CD4-positive, alpha-beta T cell treated with Interferon gamma for 1 hour (primary cell): ENCODE measurements around the gene TAF3.

Experiments
- DNase-seq: peaks from one replicate; pipeline ENCODE4 v3.0.0-alpha.2; 2020

Gene TAF3

DNA sequence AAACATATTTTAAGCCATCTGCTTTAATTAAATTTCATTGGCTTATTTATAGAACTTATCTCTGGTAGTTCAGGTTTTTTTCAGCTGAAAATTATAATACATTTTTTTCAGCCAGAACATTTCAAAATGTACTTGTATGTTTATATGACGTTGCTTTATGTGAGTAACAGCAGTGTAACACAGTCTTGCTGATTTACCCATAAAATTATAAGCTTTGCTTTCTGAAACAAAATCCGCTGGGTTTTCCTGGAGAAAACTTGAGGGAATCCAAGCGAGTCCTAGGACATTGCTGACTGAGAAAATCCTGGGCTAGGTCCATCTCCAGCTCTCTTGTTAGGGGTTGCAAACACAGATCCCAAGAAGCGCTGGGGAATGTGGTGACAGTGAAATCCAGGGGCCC, 124.0 kb downstream of the TAF3 start:
- DNase-seq, result no peak

- no peak for DNase-seq
Measured at GRCh38 chr10:7942859-7943258, 124.6 kb downstream of the TAF3 start.

- no peak for DNase-seq
Measured at GRCh38 chr10:7944215-7944480, 125.8 kb downstream of the TAF3 start.

GRCh38 chr10:7944537-7944936, 126.2 kb downstream of the TAF3 start:
- no peak for DNase-seq

DNA sequence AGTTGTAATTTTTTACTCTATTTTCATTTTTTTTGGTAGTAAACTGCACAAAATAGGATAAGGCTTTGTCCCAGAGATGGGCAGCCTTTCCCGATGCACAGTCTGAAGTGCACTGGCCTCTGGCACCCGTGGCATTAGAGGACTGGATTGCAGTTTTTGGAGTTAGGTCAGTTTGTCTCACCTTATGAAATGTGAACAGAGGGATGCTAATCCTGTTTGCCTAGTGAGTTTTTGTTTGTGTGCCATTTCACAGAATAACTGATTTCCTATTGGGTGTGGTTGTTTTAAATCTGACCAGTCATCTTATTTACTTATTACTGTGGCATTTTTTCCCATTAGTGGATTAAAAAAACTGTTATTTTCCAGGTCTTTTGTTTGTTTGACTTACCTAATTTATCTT, 126.7 kb downstream of the TAF3 start:
- DNase-seq, result no peak

DNA sequence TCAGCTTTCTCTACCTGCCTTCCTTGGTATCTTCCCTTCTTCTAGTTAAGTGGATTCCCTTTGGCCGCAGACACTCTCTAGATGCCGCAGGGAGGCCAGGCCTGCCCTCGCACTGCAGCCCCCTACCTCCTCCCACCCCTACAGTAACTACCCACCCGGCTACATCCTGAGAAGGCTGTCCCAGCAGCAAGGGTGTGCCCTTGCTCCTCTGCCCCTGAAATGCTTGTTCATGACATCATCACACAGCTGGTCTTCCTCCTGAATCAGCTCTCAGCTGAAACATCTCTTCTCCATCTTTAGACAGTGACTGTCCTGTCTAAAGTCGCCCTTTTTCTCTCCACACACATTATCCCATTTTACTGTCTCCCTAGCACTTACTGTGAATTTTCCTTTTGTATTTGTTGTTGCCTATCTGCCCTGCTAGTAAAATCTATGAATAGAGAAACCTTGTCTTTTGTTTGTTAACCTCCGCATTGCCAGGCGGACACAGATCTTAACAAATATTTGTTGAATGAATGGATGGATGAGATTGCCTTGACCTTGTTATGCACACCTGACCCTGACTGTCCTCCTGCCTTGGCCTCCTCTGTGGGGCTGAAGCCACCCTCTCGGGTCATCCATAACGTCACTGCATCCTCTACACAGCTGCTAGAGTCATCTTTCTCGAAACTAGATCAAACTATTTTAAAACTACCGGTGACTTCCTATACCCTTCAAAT, 127.3 kb downstream of the TAF3 start:
- no peak for DNase-seq

DNA sequence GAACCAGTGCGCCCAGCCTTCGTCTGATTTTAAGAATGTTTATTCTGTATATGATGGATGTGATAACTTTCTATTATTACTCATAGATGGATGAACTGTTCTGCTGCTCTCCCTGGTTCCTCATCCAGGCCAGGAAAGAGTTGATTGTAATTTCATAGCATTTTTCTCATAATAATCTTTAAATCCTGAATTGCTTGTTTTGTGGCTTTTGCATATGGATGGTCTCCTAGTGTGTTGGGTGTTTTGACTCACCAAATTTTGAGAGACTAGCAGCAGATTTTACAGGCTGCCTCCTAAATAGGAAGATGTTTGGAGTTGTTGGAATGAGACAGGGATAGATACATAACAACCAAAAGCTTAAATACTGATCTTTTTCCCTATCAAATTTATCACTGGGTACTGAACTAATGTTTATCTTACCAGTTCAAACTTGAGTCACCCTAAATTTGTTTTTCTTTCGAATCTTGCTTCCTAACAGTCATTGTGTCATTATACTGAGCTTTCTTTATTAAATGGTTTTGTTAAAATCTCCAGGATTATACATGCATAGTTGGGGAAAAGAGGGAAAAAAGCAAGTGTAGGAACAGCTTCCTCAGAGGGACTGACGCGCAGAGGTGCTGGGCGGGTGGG, 130.2 kb downstream of the TAF3 start:
- no peak for DNase-seq

DNA sequence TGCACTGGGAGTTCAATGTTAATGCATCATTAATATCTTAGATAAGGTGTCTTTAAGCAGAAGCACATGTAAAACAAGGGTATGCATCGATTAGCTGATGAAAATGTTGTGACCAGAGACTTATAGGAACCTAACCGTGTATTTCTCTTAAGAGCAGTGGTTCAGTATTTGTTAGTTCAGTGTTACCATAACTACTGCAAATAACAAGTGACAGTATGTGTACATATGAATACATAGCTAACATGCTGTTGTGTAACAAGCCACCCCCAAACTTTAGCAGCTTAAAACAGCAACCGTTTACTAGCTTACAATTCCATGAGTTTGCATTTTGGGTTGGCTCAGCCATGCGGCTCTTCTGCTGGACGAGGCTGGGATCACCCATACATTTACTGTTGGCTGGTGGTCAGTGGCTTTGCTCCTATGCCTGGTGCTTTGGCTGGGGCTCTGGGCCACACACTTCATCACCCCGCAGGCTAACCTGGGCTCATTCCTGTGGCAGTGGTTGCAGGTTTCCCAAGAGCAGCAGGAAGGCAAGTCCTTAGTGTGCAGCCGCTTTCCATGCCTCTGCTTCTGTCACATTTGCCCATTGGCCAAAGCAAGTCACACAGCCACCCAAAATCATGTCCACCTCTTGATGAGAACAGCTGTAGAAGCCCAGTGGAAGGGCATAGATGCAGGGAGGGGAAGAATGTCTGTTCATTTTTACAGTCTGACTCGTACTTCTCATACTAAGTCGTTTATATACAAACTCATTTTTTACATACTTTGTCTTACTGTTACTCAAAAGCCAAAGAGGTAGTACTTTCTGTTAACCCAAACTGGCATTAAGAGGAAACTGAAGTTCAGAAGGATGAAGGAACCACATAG, 132.9 kb downstream of the TAF3 start:
- DNase-seq, result no peak

- DNase-seq, result no peak
Measured at GRCh38 chr10:7952266-7952665, 134.0 kb downstream of the TAF3 start.

- no peak for DNase-seq
Measured at GRCh38 chr10:7953447-7953846, 135.1 kb downstream of the TAF3 start.

- no peak for DNase-seq
Measured at GRCh38 chr10:7955446-7955845, 137.1 kb downstream of the TAF3 start.

- DNase-seq, result no peak
Measured at GRCh38 chr10:7956508-7956907, 138.2 kb downstream of the TAF3 start.

DNA sequence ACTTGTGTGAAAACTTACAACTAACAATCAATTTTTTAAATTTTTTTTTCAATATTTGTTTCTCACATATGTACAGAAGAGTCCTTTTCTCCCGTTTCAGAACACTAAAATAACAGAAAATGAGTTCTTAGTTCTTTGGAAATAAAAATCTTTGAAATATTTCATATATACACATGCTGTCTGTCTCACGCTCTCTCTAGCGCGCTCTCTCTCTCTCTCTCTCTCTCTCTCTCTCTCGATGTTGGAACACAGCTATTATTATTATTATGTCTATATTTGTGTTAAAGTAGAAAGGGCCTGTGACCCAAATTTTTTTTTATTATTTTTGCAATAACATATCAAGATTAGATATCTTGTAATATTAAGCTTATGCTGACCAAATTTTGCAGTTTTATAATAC, 139.3 kb downstream of the TAF3 start:
- DNase-seq, result no peak

DNA sequence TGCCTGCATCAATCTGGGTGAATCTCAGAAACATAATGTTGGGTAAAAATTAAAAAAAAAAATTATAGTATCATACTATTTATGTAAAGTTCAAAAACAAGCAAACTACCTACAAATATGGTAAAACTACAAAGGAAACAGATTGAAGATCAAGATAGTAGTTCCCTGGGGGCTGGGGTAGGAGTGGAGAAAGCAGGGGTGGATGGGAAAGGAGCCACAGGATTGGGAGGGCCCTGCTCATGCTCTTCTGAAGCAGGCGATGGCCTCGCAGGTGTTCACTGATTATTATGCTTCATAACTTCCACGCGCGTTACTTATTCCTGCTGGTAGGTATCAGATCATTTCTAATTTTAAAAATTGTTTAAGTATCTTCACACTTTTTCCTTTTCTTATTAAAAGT, 140.1 kb downstream of the TAF3 start:
- DNase-seq, result no peak

- DNase-seq, result no peak
Measured at GRCh38 chr10:7960108-7960507, 141.8 kb downstream of the TAF3 start.

GRCh38 chr10:7962592-7962991, 144.3 kb downstream of the TAF3 start:
- no peak for DNase-seq

DNA sequence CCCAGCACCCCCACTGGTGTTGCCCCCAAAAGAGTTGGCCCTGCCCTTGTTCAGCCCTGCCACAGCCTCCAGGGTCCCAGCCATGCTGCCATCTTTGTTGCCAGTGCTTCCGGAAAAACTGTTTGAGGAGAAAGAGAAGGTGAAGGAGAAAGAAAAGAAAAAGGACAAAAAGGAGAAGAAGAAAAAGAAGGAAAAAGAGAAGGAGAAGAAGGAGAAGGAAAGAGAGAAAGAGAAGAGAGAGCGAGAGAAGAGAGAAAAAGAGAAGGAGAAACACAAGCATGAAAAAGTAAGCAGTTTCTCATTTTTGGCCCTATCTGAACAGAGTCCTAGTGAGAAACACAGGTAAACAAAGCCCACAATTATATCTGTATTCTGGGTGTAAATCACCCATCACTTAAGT, 147.2 kb downstream of the TAF3 start:
- DNase-seq, result no peak

DNA sequence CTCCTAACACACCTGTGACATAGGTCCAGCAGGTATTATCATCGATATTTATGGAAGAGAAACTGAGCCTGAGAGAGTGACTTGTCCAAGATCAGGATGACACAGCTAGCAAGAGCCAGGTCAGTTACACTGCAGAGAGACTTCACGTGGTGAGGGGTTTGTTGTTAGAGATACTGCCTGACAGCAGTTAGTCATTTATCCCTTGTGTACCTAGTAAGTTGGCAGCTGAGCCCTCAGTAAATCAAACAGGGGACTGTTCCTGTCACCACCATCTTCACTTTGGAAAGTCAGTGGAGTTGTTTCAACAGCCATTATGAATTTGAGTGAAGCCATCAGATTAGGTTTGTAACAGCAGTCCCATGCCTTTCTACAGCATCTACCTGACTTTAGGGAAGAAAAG, 148.7 kb downstream of the TAF3 start:
- no peak for DNase-seq

GRCh38 chr10:7968510-7969112, 150.3 kb downstream of the TAF3 start:
- DNase-seq, result no peak

DNA sequence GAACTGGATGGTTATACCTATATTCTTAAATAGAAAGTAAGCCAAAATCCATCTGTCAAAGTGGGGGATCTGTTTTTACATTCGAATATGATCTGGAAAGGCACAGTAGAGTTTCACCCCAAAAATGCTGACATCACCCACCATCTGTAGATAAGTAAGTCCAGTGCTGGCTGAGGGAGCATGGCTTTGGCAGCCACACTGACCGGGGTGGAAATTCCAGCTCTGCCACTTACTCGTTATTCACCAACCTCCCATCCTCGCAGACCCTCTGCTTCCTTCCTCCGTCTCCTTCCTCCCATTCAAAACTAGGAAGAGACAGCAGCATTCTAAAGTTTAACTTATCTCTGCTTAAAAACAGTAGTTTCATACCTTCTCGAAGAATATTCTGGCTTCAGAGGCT, 151.3 kb downstream of the TAF3 start:
- no peak for DNase-seq

DNA sequence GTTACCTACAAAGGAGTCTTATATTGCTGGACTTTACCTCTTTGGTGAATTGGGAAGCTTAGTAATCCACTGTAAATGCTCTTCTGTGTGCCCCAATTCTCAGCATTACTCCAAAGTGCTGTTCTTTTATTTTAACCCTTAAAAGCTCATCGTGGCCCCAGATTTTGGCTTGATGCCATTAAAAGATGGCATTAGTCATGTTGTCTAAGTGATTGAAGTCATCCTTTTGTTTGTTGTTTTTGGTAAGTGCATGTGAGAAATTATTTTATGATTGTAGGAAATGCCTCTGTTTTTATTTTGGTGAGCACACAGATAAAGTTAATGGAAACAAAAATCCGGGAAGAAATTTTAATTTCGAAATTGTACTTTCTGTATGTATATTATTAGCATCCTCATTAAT, 153.6 kb downstream of the TAF3 start:
- DNase-seq, result no peak

DNA sequence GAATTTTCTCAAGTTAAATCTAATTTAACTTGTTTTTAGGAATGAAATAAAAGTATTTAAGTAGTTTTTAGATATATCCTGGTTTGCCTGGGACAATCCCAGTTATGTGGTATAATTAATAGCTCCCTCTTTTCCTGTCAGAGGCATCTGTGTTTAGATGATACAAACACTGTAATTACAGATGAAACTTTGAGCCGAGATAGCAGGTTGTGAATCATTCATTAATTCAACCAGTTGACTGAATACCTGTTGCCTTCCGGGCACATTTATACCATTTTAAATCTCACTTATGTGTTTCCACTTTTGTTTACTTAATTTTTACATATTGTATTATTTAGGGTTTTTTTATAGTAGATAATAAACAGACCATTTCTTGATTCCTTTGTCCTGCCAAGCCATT, 154.1 kb downstream of the TAF3 start:
- DNase-seq, result no peak

- no peak for DNase-seq
Measured at GRCh38 chr10:7980196-7980595, 161.9 kb downstream of the TAF3 start.

DNA sequence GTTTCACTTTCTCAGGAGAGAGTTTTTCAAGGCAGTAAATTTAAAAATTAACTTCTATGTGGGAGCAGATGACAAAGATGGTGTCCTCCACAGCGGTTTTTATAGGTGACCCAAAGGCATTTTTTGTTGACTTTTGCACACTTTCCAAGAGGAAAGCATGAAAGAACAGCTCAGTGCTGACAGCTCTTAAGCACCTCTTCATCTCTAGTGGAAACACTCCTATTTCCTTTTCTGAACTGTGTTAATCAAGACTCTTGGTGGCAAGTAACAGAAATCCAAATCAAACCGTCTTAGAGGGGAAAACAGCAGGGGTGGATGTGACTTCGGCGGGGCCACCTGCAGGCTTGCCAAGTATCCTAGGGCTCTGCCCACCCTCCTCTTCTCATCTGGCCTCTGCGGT, 164.4 kb downstream of the TAF3 start:
- DNase-seq, result no peak
